MG63 (cell line): ENCODE measurements around the gene EPHA3. TPM values are rescaled to one million over a fixed set of nuclear protein-coding genes. Genes with fewer than 3 reads are reported as not detected.

Experiments used
- DNase-seq: peaks from one replicate; pipeline ENCODE4 v3.0.0-alpha.2; 2020
- H3K27me3 ChIP-seq: fragments of 250-450 bp; sonication (Bioruptor Pico); 2 replicates; pipeline ENCODE4 v1.5.1; 2020; ENCODE audit warnings: mild to moderate bottlenecking, moderate library complexity
- H3K36me3 ChIP-seq: fragments of 250-450 bp; sonication (Bioruptor Pico); 2 replicates; pipeline ENCODE4 v1.5.1; 2020; ENCODE audit warnings: mild to moderate bottlenecking, moderate library complexity
- H3K4me3 ChIP-seq: fragments of 250-450 bp; sonication (Bioruptor Pico); 2 replicates; pipeline ENCODE4 v1.5.1; 2020; ENCODE audit warnings: mild to moderate bottlenecking, moderate library complexity
- H3K9me3 ChIP-seq: fragments of 250-450 bp; sonication (Bioruptor Pico); 2 replicates; pipeline ENCODE4 v1.5.1; 2020; ENCODE audit warnings: mild to moderate bottlenecking, moderate library complexity
- total RNA-seq: library from RNA; depleted of rRNA; stranded (reverse); fragments of >200 nt; shearing (Covaris generic); gene quantifications from 2 replicates; pipeline ENCODE4 v1.2.3, GENCODE V29; 2014; ENCODE audit warnings: low replicate concordance

EPHA3 gene
- total RNA-seq, 1 experiment from 2014 or later: 0.30 TPM

DNA sequence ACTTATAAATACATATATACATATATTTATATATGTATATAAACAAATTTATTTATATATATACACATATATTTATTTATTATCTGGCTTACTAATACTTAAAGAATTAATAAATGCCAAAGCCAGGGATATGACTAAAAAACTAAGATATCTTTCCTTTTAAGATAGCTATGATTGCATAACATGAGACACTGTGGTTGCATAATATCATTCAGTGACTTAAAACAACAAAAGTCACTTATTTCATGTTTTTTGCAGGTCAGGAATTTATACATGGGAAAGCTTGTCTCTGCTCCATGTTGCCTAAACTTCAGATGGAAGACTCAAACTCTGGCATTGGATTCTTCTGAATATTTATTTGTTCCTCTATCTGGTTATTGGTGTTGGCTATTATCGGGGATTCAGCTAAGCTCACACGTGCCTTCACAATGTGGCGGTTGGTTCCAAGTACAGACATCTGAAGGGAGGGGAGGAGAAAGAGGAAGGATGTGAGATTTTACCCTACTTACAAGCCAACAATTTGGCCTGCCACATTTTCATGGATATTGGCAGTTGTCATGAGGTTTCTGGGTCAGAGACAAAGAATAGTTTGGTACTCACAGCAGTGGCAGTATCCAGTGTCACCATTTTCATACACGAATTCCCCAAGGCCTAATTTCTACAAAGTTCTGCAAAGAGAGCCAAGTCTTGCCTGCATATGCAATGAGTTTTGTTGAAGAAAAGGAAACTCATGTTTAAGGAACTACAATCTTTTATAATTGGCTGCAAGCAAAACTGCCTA lies 381.6 kb downstream of the EPHA3 start:
- Histone ChIP-seq H3K27me3 (no peaks in the 10 kb centered on the region), H3K9me3 (no peaks in the 10 kb centered on the region), H3K4me3 (no peak overlapping the region), H3K36me3 (no peaks in the 10 kb centered on the region)
- no peak for DNase-seq

GRCh38 chr3:89490129-89490528 lies 382.7 kb downstream of the EPHA3 start:
- DNase-seq: no peak

GRCh38 chr3:89494734-89495133 lies 387.3 kb downstream of the EPHA3 start:
- Histone ChIP-seq H3K36me3 (no peaks in the 10 kb centered on the region), H3K4me3 (no peak overlapping the region), H3K27me3 (no peaks in the 10 kb centered on the region), H3K9me3 (no peaks in the 10 kb centered on the region)
- no peak for DNase-seq

More at GRCh38 chr3:89490129-89490528, 382.7 kb downstream of the EPHA3 start:
- Histone ChIP-seq H3K27me3 (no peaks in the 10 kb centered on the region), H3K4me3 (no peak overlapping the region), H3K36me3 (no peaks in the 10 kb centered on the region), H3K9me3 (no peaks in the 10 kb centered on the region)

DNA sequence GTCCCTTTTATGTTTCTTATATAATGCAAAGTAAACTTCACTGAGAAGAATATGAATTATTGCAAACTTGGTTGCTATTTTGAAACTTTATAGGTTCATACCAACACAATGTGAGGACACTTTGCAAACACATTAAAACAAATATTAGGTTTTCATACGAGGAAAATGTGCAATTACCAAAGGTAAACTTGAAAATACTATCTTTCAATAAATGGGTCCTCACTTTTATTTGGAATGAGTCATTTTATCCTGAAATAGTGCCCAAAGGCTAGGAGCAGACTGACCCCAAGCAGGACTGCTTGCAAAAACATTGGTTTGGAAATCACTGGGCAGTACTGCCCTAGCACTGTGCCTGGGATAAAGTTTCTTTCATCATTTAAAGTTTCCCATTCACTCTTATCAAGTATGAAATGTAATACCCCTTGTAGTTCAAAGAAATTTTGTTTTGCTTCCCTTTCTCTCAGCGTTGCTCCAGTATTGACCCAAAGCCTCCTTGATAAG lies 396.5 kb downstream of the EPHA3 start:
- DNase-seq: no peak
- Histone ChIP-seq H3K4me3 (no peak overlapping the region), H3K36me3 (no peaks in the 10 kb centered on the region), H3K9me3 (no peaks in the 10 kb centered on the region), H3K27me3 (no peaks in the 10 kb centered on the region)

GRCh38 chr3:89504432-89504831 lies 397.0 kb downstream of the EPHA3 start:
- no peak for DNase-seq
- H3K27me3 ChIP-seq: no peaks in the 10 kb centered on the region
- H3K9me3 ChIP-seq: no peaks in the 10 kb centered on the region
- H3K36me3 ChIP-seq: no peaks in the 10 kb centered on the region
- no peak overlapping the region for H3K4me3 ChIP-seq

GRCh38 chr3:89506462-89507103 lies 399.2 kb downstream of the EPHA3 start:
- Histone ChIP-seq H3K9me3 (no peaks in the 10 kb centered on the region), H3K4me3 (no peak overlapping the region), H3K27me3 (no peaks in the 10 kb centered on the region), H3K36me3 (no peaks in the 10 kb centered on the region)
- no peak for DNase-seq

GRCh38 chr3:89521328-89521727 lies 413.9 kb downstream of the EPHA3 start:
- H3K9me3 ChIP-seq: no peaks in the 10 kb centered on the region
- H3K27me3 ChIP-seq: no peaks in the 10 kb centered on the region
- DNase-seq: peak; percentile 14
- H3K4me3 ChIP-seq: no peak overlapping the region
- H3K36me3 ChIP-seq: no peaks in the 10 kb centered on the region

DNA sequence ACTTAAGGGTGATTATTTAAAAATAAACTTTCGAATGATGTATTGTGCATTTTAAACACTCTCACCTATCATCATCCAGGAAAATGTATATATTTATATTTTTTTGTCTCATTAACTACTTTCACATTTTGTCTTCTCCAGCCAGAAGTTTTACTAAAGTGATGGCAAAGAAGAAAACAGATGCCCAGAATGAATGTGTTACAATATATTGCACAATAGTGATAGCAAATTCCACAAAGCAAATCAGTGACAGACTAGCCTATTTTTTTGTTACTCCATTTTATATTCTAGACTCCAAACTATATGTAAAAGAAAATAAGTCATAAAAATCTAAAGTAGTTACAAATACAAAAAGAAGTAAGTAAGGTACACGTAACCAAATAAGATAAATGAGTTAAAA lies 414.7 kb downstream of the EPHA3 start:
- Histone ChIP-seq H3K4me3 (no peak overlapping the region), H3K27me3 (no peaks in the 10 kb centered on the region), H3K9me3 (no peaks in the 10 kb centered on the region), H3K36me3 (no peaks in the 10 kb centered on the region)
- DNase-seq: no peak

DNA sequence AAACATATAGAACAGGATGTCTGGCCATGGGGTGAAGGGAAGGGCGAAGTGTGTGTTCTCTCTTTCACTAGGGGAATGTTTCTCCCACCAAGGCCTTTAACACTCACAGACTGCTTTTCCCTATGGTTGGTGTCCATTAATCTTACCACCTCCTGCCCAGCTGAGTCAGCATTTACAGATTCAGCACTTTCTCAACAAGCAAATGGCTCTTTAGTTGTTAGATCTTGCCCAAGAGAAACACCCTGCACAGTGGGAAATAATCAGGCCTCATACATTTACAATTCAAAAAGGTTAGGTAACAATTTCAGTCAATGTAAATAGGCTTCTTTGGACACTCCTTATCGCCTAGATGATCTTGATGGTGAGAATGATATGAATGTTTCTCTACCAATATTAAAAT lies 418.2 kb downstream of the EPHA3 start:
- DNase-seq: no peak
- no peaks in the 10 kb centered on the region for H3K9me3 ChIP-seq
- no peak overlapping the region for H3K4me3 ChIP-seq
- no peaks in the 10 kb centered on the region for H3K36me3 ChIP-seq
- no peaks in the 10 kb centered on the region for H3K27me3 ChIP-seq

DNA sequence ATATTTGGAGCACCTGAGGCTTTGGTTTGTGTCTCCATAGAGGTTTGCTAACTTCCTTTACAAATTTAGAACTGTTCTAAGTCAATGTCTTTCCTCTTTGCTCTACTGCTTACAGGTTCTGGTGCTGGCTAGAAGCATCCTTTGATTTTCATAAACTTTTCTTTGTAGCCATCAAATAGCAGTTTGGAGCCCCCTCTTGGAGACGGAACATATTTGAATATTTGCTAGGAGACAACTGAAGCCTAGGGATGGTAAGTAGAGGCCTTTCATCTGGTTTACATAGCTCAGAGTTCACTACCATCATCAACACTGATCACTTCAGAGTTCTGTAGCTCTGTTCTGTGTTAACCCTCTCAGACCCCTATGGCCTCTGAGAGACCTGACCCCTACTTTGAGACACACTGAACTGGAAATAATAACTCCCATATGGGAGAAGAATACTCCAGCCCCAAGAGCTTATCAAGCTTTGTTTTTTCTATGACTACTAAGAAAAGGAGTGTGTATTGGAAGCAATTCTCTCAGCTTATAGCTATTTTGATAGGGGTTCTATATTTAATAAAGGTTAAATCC lies 420.4 kb downstream of the EPHA3 start:
- Histone ChIP-seq H3K27me3 (no peaks in the 10 kb centered on the region), H3K9me3 (no peaks in the 10 kb centered on the region), H3K36me3 (no peaks in the 10 kb centered on the region), H3K4me3 (no peak overlapping the region)
- no peak for DNase-seq
